Testis (tissue), 3 donors: ENCODE results near the gene GUK1. TPM values are rescaled to one million over a fixed set of nuclear protein-coding genes. Genes with fewer than 3 reads are reported as not detected.

ENCODE experiments used
- DNase-seq: peaks from one replicate; pipeline ENCODE4 v3.0.0-alpha.2; 2019
- H3K27ac ChIP-seq, 2 donors: fragments of 200-600 bp; sonication (generic); one replicate each; pipeline ENCODE4 v1.5.1; 2019
- H3K27me3 ChIP-seq: fragments of 200-600 bp; sonication (generic); one replicate; pipeline ENCODE4 v1.5.1; 2019
- H3K36me3 ChIP-seq: fragments of 200-600 bp; sonication (generic); one replicate; pipeline ENCODE4 v1.5.1; 2017; ENCODE audit warnings: low read depth; ENCODE audit errors: missing control alignments
- H3K4me1 ChIP-seq: fragments of 200-600 bp; sonication (generic); one replicate; pipeline ENCODE4 v1.5.1; 2019
- H3K4me3 ChIP-seq, 2 donors: fragments of 200-600 bp; sonication (generic); one replicate each; pipeline ENCODE4 v1.5.1; 2017 to 2019
- H3K9me3 ChIP-seq: fragments of 200-600 bp; sonication (generic); one replicate; pipeline ENCODE4 v1.5.1; 2017
- CTCF ChIP-seq, 3 experiments: fragments of 450-650 bp in 2 of 3; fragments of 200-600 bp in 1 of 3; sonication (generic) in 1 of 3; IDR thresholded peaks; one replicate each; pipeline ENCODE4 v1.5.1; 2016 to 2019; ENCODE audit warnings: antibody characterized with exemption in 3 of 3, mild to moderate bottlenecking in 2 of 3, moderate library complexity in 1 of 3
- POLR2A ChIP-seq: fragments of 450-650 bp; IDR thresholded peaks from one replicate; pipeline ENCODE4 v1.6.1; 2017; ENCODE audit warnings: antibody characterized with exemption, mild to moderate bottlenecking, moderate library complexity
- WGBS, 2 donors: methylation state at CpG; one replicate each; pipeline ENCODE4 v1.1.5; 2018; 5-methylcytosine and 5-hydroxymethylcytosine counted together
- intact Hi-C: fragments of 100-400 bp; cut with DNase I; formaldehyde crosslinking; loops from one replicate; pipeline ENCODE4 v1.15.1; 2023; ENCODE audit warnings: low total_unique reads
- polyA plus RNA-seq: library from polyadenylated mRNA; stranded (reverse); fragments of 350-450 nt; fragmentation: Illumina TruSeq; extraction: RNeasy Lipid Tissue Mini Kit (QIAGEN cat#74804); gene quantifications from one replicate; pipeline ENCODE4 v1.2.3, GENCODE V29; 2014; ENCODE audit warnings: low read depth, low replicate concordance; ENCODE audit not compliant: insufficient read depth
- total RNA-seq, 2 donors: library from RNA; depleted of rRNA; stranded (reverse); fragments of >200 nt; gene quantifications; one replicate each; pipeline ENCODE4 v1.2.3, GENCODE V29; 2016

The GUK1 gene
- total and polyA plus RNA-seq, 3 donors from 2014 or later = 236 to 343 (median 298) TPM

GRCh38 chr1:228107636-228108035 lies 32.4 kb upstream of the GUK1 start:
- Histone ChIP-seq H3K4me1 (peaks cover 20% of the 10 kb centered on the region), H3K27ac (no peak overlapping the region), H3K9me3 (no peaks in the 10 kb centered on the region), H3K4me3 (no peak overlapping the region), H3K36me3 (no peaks in the 10 kb centered on the region), H3K27me3 (no peaks in the 10 kb centered on the region)
- 84 to 87% methylated on average over 6 to 19 of the region's 19 CpGs for WGBS, 2 donors
- no peak for DNase-seq
- intact Hi-C loops = no loop called here
- TF ChIP-seq POLR2A (no peak), CTCF (IDR thresholded peaks at IDR 0.05) (no peak)

GRCh38 chr1:228108055-228108690 lies 31.9 kb upstream of the GUK1 start:
- WGBS, 2 donors = 63 to 64% methylated on average over 11 of the region's 11 CpGs
- peak overlapping the region; percentile 75 to 92 for H3K4me3 ChIP-seq
- intact Hi-C loops = no loop called here
- H3K4me1 ChIP-seq = peaks cover 20% of the 10 kb centered on the region
- no peak for DNase-seq
- H3K27ac ChIP-seq = peak overlapping the region; percentile 96 to 98
- no peaks in the 10 kb centered on the region for H3K36me3 ChIP-seq
- H3K27me3 ChIP-seq = no peaks in the 10 kb centered on the region
- no peak for TF ChIP-seq CTCF (IDR thresholded peaks at IDR 0.05)
- no peaks in the 10 kb centered on the region for H3K9me3 ChIP-seq

DNA sequence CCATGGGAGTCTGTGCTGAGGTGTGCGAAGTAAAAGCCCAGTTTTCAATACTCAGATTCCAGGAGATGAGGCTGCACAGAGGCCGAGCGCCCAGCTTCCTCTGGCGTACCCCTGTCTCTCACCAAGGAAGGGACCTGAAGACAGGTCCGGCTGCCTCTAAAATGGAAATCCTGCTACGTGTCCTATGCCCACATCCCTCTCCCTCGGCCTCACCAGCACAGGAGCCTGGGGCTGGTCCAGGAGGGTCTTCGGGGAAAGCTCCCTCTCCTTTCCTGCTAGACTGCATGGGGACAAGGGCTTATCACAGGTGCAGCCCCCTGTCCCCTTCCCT lies 31.4 kb upstream of the GUK1 start:
- Histone ChIP-seq H3K36me3 (no peaks in the 10 kb centered on the region), H3K4me1 (peaks cover 16% of the 10 kb centered on the region), H3K27ac (peak overlapping the region; percentile 96 to 98), H3K9me3 (no peaks in the 10 kb centered on the region), H3K4me3 (peak overlapping the region; percentile 75 to 92), H3K27me3 (no peaks in the 10 kb centered on the region)
- intact Hi-C loops = no loop called here
- TF ChIP-seq POLR2A = no peak
- TF ChIP-seq CTCF (IDR thresholded peaks at IDR 0.05) = no peak
- WGBS, 2 donors = 1 to 2% methylated on average over 8 of the region's 8 CpGs
- no peak for DNase-seq

DNA sequence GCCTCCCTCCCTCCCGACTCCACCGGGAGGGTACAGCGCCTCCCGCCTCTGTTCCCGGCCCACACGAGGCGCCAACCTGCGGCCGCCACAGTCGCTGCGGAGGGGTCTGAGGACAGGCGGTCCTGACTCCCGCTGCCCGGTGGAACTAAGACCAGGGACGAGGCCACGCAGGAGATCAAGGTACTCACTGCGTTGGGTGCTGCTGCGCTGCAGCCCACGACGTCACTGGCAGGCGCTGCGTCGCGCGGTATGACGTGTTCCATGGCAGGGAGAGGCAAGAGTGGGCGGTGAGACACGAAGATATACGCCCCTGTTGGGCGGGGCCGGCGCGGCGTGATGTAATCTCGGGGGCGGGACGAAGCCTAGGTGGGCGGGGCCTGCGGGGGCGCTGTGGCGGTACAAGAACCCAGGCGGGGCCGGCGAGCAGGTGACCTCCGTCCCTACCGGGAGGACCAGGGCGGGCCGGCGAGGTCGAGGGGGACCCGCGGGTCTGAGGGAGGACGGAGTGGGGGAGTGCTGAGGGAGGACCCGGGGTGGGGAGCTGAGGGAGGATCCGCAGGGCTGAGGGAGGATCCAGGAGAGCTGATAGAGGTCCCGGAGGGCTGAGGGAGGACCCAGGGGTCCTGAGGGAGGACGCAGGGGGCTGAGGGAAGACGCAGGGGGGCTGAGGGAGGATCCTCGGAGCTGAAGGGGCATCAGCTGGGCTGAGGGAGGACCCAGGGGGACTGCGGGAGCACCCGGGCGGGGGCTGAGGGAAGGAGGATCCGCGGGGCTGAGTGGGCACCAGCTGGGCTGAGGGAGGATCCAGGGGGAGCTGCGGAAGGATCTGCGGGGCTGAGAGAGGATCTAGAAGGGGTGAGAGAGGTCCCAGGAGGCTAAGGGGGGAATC lies 30.8 kb upstream of the GUK1 start, which contains the start of gene MRPL55:
TSS of gene MRPL55 (minus strand) at position 227 of the 889 bp plus-strand sequence. CDS start 1,039 bp downstream, outside the sequence.
- Histone ChIP-seq H3K9me3 (no peaks in the 10 kb centered on the region), H3K4me1 (peaks cover 15% of the 10 kb centered on the region), H3K27ac (peak within 1 kb of the TSS; percentile 96 to 98), H3K4me3 (peak within 1 kb of the TSS; percentile 75 to 92), H3K27me3 (no peaks in the 10 kb centered on the region), H3K36me3 (no peaks in the 10 kb centered on the region)
- peak; percentile 99 for DNase-seq
- WGBS, 2 donors = 1% methylated on average over 46 to 66 of the region's 66 CpGs
- intact Hi-C loops = no loop called here
- TF ChIP-seq POLR2A = peak; percentile 78
- peak in 1 of 3 experiments; percentile 13 for TF ChIP-seq CTCF (IDR thresholded peaks at IDR 0.05)
